HG03280 (cell line): ENCODE measurements around the gene TMEM190.
"Not testable (repeated sequence)": the region's sequence is repeated elsewhere in the genome, so short reads cannot be mapped to it uniquely, and the experiment has no call there.

ENCODE experiments used
- ATAC-seq: cut with Tn5 transposase; IDR thresholded peaks from one replicate; pipeline ENCODE4 v1.9.1; 2021; ENCODE audit warnings: mild to moderate bottlenecking, moderate library complexity; ENCODE audit not compliant: unreplicated experiment

Gene TMEM190

GRCh38 chr19:55418185-55418584 lies 41.6 kb downstream of the TMEM190 start:
- ATAC-seq: no peak

- no peak for ATAC-seq
Measured at GRCh38 chr19:55419103-55419502, 42.5 kb downstream of the TMEM190 start.

- ATAC-seq: no peak
Measured at GRCh38 chr19:55419624-55420236, 43.1 kb downstream of the TMEM190 start.

GRCh38 chr19:55421281-55421680 lies 44.7 kb downstream of the TMEM190 start:
- not testable (repeated sequence) for ATAC-seq

- ATAC-seq: no peak
Measured at GRCh38 chr19:55423225-55424005, 46.8 kb downstream of the TMEM190 start.

- ATAC-seq: no peak
Measured at GRCh38 chr19:55424518-55424917, 47.9 kb downstream of the TMEM190 start.

- ATAC-seq: no peak
Measured at GRCh38 chr19:55426042-55426441, 49.4 kb downstream of the TMEM190 start.
